Transverse colon (tissue), 4 donors: ENCODE measurements around the gene OSBPL10. TPM values are rescaled to one million over a fixed set of nuclear protein-coding genes. Genes with fewer than 3 reads are reported as not detected.

Source experiments
- DNase-seq: peaks from one replicate; pipeline ENCODE4 v3.0.0-alpha.2; 2019
- H3K27ac ChIP-seq, 4 donors: fragments of 200-600 bp; sonication (generic); 2 replicates each; pipeline ENCODE4 v1.5.1; 2016 to 2018; ENCODE audit warnings: inconsistent platforms in 4 of 4
- H3K27me3 ChIP-seq: fragments of 200-600 bp; sonication (generic); 2 replicates; pipeline ENCODE4 v1.5.1; 2017; ENCODE audit warnings: inconsistent platforms
- H3K36me3 ChIP-seq, 4 donors: fragments of 200-600 bp; sonication (generic); 2 replicates each; pipeline ENCODE4 v1.5.1; 2017 to 2019; ENCODE audit warnings: inconsistent platforms in 4 of 4
- H3K4me1 ChIP-seq, 4 donors: fragments of 200-600 bp; sonication (generic); 2 replicates each; pipeline ENCODE4 v1.5.1; 2017 to 2020; ENCODE audit warnings: inconsistent platforms in 4 of 4
- H3K4me3 ChIP-seq, 4 donors: fragments of 200-600 bp; sonication (generic); 1 replicate in 1 of 4; 2 replicates in 3 of 4; pipeline versions ENCODE4 v1.5.1 to v1.6.1; 2017 to 2019; ENCODE audit warnings: inconsistent platforms in 4 of 4
- H3K9me3 ChIP-seq, 2 donors: fragments of 200-600 bp; sonication (generic); 2 replicates each; pipeline ENCODE4 v1.5.1; 2017 to 2019; ENCODE audit warnings: inconsistent platforms in 2 of 2
- CTCF ChIP-seq, 5 experiments: fragments of 200-600 bp in 3 of 5; fragments of 450-650 bp in 2 of 5; sonication (generic) in 3 of 5; IDR thresholded peaks; 1 replicate in 2 of 5; 2 replicates in 3 of 5; pipeline ENCODE4 v1.5.1; 2016 to 2017; ENCODE audit warnings: antibody characterized with exemption in 5 of 5, inconsistent platforms in 3 of 5, mild to moderate bottlenecking in 2 of 5, moderate library complexity in 1 of 5
- EP300 ChIP-seq: sonication (generic); formaldehyde crosslinking; IDR thresholded peaks from one replicate; pipeline ENCODE4 v1.6.1; 2017; ENCODE audit warnings: antibody characterized with exemption, low read depth
- POLR2A ChIP-seq: fragments of 450-650 bp; IDR thresholded peaks from one replicate; pipeline ENCODE4 v1.6.1; 2016; ENCODE audit warnings: antibody characterized with exemption, mild to moderate bottlenecking, moderate library complexity
- POLR2AphosphoS5 ChIP-seq, 3 donors: sonication (generic); formaldehyde crosslinking; IDR thresholded peaks; one replicate each; pipeline ENCODE4 v1.6.1; 2016; ENCODE audit warnings: antibody characterized with exemption in 3 of 3
- WGBS, 2 donors: methylation state at CpG; one replicate each; pipeline ENCODE4 v1.1.5; 2018; ENCODE audit warnings: low coverage in 1 of 2; 5-methylcytosine and 5-hydroxymethylcytosine counted together
- in situ Hi-C, 4 donors: fragments of 200-750 bp; cut with MboI; loops; one replicate each; pipeline versions ENCODE4 v1.15.0 to v1.15.1; 2017; ENCODE audit warnings: low sequenced_read_pairs in 3 of 4, low pct_ligation_motif_present in 1 of 4, low pct_unique_long_range_greater_than_20kb in 1 of 4
- intact Hi-C: fragments of 100-400 bp; cut with DNase I; formaldehyde crosslinking; loops from one replicate; pipeline ENCODE4 v1.15.1; 2023; ENCODE audit warnings: low total_unique reads
- total RNA-seq, 4 donors: library from RNA; depleted of rRNA; stranded (reverse); fragments of >200 nt; gene quantifications; one replicate each; pipeline ENCODE4 v1.1.0, GENCODE V29; 2016

The OSBPL10 gene
- total RNA-seq, 4 donors from 2014 or later, result 10.0 to 34.8 (median 19.5) TPM

DNA sequence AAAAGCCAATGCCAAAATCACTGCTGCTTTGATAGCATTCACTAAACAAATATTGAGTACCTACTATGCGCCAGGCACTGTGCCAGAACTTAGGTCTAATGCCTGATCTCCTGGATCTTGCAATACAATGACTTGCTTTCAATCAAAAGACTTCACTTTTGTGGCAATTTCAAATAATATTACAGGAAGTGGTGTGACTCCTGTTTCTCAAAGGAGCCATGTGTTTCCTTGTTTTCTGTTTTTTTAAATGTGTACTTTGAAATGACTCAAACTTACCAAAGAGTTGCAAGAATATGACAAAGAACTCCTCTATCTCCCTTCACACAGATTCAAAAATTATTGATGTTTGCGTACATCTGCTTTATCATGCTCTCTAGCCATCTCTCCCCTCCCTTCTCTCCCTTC lies 18.3 kb downstream of the OSBPL10 start:
- in situ Hi-C loops, result no loop called here
- TF ChIP-seq POLR2AphosphoS5 (IDR thresholded peaks at IDR 0.05), result no peak
- no peak for TF ChIP-seq EP300
- no peak for TF ChIP-seq CTCF (IDR thresholded peaks at IDR 0.05)
- no peak for TF ChIP-seq POLR2A
- H3K9me3 ChIP-seq, result no peaks in the 10 kb centered on the region
- H3K36me3 ChIP-seq, result no peaks in the 10 kb centered on the region
- 60 to 84% methylated on average over 2 of the region's 2 CpGs for WGBS, 2 donors
- no peaks in the 10 kb centered on the region for H3K27me3 ChIP-seq
- no peak overlapping the region for H3K27ac ChIP-seq
- no peak for DNase-seq
- intact Hi-C loops, result no loop called here
- no peak overlapping the region for H3K4me3 ChIP-seq
- peaks cover 7 to 40% (median 12%) of the 10 kb centered on the region in 4 donors for H3K4me1 ChIP-seq

DNA sequence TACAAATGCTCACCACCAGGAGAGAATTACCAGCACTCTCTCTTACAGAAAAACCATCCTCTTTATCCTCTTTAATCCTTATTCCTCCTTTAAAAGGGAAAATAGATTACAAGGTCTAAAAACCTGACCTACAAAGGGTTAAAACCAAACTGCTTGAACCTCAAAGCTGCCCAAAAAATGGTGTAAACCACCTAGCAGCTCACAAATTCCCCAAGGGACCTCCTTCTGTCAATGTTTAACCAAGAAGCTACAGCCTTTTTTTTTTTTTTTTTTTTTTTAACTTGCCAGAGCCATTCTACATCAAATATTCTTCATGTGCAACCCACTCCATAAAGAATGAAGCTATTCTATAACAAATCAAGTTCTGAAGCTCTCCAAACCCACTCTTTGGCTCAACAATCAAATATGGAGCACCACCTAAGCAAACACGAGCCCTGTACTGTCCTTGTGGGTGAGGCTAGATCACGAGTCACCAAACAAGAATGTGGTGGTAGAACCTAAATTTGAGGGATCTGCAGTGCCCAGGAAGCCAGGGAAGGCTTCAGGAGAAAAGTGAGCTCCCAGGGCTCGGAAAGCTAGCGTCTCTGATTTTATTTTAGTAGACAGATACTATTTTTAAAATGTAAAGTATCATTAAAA lies 20.1 kb downstream of the OSBPL10 start:
- Histone ChIP-seq H3K4me3 (no peak overlapping the region), H3K27me3 (no peaks in the 10 kb centered on the region), H3K36me3 (no peaks in the 10 kb centered on the region), H3K9me3 (peaks cover 0 to 3% of the 10 kb centered on the region in 2 donors), H3K4me1 (peaks cover 4 to 29% (median 12%) of the 10 kb centered on the region in 4 donors), H3K27ac (peak overlapping the region; percentile 63 to 81 (median 67))
- TF ChIP-seq POLR2AphosphoS5 (IDR thresholded peaks at IDR 0.05) (no peak), POLR2A (no peak), CTCF (IDR thresholded peaks at IDR 0.05) (no peak), EP300 (no peak)
- WGBS, 2 donors, result 39 to 70% methylated on average over 2 to 4 of the region's 4 CpGs
- no peak for DNase-seq
- intact Hi-C loops, result no loop called here
- in situ Hi-C loops, result no loop called here

DNA sequence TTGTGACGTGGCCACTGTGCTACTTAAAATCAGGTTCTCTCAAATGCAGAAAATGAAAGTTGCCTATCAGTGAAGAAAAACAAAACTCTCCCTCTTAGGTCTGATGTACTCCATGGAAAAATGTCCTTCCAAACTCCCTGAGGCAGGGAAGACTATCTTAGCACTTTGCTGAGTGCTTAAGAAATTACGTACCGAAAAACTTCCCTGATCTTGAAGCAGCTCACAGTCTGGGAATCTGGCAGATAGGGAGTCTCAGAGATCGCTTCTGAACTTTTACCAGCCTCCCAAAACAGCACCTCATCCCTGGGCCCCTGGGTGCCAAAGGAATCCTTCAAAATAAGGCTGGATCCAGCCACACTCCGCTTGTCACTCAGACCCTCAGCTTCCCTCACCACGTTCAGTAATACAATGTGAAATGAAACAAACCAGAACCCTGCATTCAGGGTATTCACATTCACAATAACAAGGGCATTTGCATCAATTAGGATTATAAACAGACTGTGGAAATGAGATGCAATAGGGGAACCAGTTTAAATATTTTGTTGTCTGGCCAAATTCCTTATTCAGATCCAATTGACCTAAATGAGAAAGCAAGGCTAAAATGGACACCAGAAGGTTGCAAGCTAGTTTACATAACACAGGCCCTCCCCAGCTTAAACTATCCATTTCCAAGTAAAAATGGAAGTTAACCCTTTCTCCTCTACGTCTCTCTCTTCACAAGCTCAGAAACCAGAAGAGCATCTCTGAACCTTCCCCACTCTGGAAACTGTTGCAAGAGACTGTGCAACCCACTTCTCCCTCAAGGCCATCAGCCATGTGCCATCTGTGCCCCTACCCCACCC lies 20.9 kb downstream of the OSBPL10 start:
- Histone ChIP-seq H3K36me3 (no peaks in the 10 kb centered on the region), H3K27ac (peak overlapping the region; percentile 63 to 81 (median 67)), H3K4me1 (peaks cover 4 to 29% (median 12%) of the 10 kb centered on the region in 4 donors), H3K4me3 (peak overlapping the region in 2 of 4 donors; percentile 13 to 30), H3K9me3 (peaks cover 4 to 10% of the 10 kb centered on the region in 2 donors), H3K27me3 (no peaks in the 10 kb centered on the region)
- intact Hi-C loops (no loop called here), in situ Hi-C loops (no loop called here)
- TF ChIP-seq EP300, result no peak
- DNase-seq, result no peak
- WGBS, 2 donors, result 57 to 58% methylated on average over 7 of the region's 7 CpGs

DNA sequence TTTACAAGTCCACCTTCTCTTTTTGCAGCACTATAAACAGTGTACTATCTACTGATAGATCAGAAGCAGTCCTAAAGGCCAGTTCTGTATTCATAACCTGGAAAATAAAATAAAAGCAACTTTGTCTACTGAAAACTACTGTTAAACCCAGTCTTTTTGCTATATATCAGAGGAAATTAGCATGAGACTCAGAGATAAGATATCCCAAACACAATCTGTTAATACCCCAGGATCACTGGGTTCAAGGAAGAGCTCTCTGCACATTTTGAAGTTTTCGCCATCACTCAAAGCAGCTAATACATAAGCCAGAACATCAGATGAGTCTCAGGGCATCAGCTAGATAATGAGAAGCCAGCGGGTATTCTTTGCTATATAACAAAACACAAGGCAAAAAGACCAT lies 21.8 kb downstream of the OSBPL10 start:
- intact Hi-C loops, result no loop called here
- DNase-seq, result no peak
- in situ Hi-C loops, result no loop called here
- Histone ChIP-seq H3K9me3 (peaks cover 4 to 12% of the 10 kb centered on the region in 2 donors), H3K36me3 (no peaks in the 10 kb centered on the region), H3K27ac (peak overlapping the region; percentile 63 to 81 (median 67)), H3K27me3 (no peaks in the 10 kb centered on the region), H3K4me1 (peaks cover 4 to 29% (median 12%) of the 10 kb centered on the region in 4 donors), H3K4me3 (no peak overlapping the region)
- 60 to 85% methylated on average over 2 of the region's 2 CpGs for WGBS, 2 donors
- TF ChIP-seq POLR2AphosphoS5 (IDR thresholded peaks at IDR 0.05), result no peak
- TF ChIP-seq EP300, result no peak
- TF ChIP-seq CTCF (IDR thresholded peaks at IDR 0.05), result no peak
- TF ChIP-seq POLR2A, result no peak
